Measurements from ENCODE around the gene PRELP.

Gene PRELP

DNA sequence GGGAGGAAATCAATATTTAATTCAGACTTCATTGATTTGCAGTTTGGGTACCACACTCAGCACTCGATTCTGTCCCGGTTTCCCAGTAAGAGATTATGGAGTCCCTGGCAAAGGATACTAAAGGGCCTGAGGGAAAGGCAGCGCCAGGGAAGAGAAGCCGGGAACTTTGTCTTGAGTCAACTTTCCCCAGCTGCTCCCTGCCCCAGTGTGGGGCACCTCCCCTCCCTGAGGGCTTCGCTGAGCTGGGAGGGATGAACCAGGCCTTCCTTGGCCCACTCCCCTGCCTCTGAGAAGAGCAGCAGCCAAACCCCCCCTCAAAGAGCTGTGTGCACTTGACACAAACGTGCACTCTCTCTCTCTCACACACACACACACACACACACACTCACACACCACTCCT is 51.0 kb downstream of the PRELP start:
- DNase-seq: no peak

DNA sequence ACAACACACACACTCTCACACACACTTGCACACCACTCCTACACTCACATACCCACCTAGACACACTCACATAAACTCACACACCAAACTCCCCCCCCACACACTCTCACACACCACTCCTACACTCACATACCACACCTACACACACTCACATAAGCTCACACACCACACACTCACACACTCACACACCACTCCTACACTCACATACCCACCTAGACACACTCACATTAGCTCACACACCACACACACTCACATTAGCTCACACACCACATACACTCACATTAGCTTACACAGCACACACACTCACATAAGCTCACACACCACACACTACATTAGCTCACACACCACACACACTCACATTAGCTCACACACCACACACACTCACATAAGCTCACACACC is 51.4 kb downstream of the PRELP start:
- DNase-seq: no peak

DNA sequence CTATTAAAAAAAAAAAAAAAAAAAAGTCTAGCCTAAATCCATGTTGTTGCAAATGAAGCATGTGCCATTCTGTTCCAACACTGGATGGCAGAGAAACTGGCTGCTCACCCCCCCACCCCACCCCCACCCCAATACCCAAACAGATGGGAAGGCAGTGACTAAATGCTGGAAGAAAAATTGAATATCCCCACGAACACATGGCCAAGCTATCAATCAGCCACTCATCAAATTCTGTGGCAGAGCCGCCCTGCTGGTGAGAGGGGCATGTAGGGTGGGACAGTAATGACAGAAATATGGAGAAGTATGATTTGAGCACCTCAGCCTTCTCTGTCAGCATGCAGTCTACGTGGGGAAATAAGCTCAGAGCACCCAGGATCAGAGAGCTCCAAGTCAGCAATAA is 52.5 kb downstream of the PRELP start:
- peak; percentile 45 for DNase-seq

DNA sequence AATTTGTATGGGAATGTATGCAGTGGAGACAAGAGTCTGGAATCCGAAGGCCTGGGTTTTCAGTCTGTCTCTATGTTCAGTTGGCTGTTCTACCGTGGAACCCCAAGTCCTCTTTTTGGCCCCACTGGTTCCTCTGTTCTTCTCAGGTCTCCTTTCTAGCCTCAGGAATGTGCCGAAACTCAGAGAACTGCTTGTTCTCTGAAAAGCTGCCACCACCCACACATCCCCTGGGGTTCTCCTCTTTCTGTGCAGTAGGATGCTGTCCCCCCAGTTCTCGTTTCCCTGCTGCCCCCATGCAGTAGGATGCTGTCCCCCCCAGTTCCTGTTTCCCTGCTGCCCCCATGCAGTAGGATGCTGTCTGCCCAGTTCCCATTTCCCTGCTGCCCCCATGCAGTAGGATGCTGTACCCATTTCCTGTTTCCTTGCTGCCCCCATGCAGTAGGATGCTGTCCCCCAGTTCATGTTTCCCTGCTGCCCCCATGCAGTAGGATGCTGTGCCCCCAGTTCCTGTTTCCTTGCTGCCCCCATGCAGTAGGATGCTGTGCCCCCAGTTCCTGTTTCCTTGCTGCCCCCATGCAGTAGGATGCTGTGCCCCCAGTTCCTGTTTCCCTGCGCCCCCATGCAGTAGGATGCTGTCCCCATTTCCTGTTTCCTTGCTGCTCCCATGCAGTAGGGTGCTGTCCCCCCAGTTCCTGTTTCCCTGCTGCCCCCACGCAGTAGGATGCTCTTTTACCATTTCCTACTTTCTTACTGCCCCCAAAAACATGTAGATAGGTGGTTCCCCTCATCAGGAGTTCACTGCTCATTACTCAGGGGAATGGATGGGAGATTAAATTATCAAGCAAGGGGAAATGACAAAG is 53.6 kb downstream of the PRELP start:
- no peak for DNase-seq

DNA sequence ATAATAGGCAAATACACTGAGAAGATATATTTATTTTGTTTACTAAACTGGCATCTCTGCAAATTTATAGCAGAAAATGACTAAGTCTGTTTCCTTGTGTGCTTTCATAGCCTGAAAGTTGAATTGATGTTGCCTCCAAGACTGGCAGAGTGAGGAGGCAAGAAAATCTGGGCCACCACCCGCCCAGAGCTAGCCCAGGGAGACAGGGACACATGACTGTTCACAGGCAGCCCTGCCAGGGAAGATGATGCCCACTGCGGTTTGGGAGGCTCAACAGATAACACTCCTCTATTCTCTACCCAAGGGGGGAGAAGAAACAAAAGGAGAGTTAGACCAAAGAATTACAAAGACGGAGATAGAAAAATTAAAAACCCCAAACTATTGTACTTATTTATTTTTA is 55.5 kb downstream of the PRELP start:
- no peak for DNase-seq

DNA sequence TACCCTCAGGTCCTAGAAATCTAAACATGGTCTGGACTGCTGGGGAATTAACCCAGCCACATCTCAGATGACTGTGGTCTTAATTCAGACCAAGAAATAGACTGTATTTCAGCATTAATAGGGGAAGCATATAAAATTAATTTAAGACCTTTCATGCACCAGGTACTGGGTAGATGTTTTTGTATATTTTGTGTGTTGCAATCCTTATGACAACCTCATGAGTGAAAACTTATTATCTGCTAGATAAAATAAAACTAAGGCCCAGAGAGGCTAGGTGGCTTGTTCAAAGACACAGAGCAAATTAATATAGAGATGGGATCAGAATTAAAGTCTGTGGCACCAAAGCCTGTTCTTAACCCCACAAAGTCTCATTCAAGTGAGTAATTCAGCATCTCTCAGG is 58.4 kb downstream of the PRELP start:
- DNase-seq: no peak

DNA sequence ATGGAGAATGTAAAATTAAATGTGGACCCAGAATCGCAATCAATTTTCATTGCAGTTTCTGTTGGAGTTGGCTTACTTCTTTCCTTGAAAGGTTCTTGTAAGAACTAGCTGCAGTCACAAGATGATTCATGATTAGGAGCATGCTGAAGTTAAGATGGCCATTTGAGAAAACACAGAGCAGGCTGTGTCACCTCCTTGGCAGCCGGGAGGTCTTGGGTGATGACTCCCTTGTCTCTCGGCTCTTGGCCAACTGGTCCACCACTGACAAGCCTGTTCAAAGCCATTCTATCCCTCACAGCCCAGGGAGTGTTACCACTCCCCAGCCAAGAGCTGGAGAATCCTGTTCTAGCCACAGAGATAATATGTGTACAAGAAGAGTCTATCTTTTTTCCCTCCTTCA is 58.9 kb downstream of the PRELP start:
- DNase-seq: no peak

DNA sequence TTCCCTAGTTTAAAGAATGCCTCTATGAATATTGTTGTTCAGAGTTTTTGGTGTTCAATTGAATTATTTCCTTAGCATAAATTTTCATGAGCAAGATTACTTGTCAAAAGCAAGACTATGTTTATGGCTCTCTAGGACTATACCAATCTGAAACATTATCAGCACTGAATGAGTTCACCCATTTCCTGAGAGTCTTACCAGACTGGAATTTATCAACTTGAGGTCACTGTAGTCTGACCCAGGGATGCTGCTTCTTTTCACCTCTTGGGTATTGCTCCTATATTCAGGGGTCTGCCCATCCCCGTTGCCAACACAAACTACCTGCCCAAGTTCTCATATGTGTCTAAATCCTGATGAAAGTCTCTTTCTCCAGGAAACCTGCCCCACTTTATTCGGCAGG is 61.0 kb downstream of the PRELP start:
- no peak for DNase-seq

DNA sequence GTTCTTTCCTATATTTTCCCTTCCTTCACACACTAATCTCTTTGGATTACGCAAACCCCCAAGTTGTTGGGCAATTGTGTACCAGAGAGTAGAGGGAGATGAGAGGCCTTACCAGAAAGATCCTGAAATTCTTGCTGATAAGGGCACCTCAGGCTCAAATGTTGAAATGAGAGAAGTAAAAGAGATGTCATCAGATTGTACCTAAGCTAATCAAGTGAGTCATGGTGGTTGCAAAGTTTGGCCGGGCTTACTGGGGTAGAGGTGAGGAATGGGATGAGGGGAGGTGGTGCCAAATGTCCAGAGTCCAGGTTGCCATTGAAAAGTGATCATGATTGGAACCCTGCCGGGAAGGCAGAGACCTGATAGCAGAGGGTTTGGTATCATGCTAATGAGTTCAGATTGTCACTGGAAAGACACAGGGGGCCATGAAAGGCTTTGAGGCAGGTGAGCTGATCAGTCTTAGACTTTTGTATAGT is 61.4 kb downstream of the PRELP start:
- no peak for DNase-seq

DNA sequence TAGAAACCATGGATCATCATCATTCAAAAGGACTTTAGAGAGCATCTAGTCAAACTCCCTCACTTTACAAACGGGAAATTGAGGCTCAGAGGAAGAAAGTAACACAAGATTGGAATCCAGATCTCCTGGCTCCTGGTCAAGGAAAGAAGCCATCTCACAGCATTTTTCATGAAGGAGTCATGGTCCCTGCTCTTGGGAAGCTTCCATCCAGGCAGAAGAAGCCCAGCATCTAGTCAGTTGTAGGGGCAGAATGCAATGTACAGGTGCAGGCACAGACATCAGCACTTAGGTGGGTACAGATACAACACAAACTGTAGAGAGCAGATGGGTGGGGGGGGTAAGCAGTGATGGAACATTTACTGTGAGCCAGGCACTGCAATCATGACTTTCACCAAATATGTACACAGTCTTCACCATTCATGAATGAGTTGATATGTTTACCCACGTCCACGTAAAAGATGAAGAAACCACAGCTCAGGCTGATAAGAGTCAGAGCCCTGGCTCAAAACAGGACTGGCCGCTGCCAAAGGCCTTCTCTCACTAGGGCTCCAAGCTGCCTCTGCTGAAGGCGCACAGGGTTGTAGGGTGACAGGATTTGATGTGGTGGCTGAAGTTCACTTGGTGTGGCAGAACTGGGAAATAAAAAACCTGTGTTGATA is 62.3 kb downstream of the PRELP start:
- DNase-seq: no peak

DNA sequence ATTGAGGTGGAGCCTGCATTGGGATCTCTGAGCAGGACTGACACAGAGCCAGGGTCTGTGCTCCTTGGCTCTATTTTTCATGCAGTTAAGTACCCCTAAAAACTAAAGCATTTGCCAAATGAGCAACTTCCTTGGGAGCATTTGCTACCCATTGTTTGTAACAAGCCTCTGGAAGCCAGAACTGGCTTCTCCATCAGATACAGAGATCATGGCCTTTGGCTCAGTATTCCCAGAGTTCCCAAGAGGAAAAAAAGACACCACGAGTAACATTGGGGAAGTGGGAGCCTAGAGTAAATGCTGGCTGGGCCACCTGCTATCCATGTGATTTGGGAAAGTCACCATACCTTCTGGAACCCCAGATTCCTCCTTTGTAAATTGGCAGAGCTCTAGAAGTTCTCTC is 63.1 kb downstream of the PRELP start:
- DNase-seq: no peak

DNA sequence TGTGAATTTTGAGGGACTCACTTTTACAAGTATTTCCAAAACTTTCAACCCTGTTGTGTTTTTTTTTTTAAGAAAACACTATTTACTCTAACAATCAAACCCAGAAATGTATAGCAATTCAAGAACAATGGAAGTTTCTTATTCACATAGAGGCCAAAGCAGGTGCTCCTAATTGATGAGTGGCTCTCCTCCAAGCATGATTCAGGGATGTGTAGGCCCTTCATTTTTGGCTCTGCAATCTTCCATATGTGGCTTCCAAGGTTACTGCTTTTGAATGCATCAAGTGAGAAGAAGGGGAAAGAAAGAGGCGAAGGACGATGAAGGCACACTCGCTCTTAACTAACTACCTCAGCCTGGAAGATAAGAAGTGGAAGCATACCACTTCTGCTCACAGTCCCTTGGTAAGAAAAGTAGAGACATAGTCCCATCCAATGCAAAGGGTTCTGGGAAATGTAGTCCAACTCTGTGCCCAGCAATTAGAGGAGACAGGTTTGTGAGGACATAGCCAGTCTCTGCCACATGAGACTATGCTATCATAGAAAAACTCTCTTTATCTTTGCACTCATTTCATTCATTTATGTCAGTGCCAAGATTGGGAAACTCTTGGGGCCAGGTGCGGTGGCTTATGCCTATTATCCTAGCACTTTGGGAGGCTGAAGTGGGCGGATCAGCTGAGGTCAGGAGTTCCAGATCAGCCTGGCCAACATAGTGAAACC is 64.4 kb downstream of the PRELP start:
- DNase-seq: no peak
